VCaP (cell line): ENCODE measurements around the gene ACACA.

Source experiments
- H3K27ac ChIP-seq: fragments of 450-650 bp; 2 replicates; pipeline ENCODE4 v1.5.1; 2017
- TF ChIP-seq, protein P1 (sequence below): fragments of 450-650 bp; conservative IDR thresholded peaks from 2 replicates; pipeline ENCODE4 v1.5.1; 2017; ENCODE audit warnings: mild to moderate bottlenecking, moderate library complexity

The ACACA gene

GRCh38 chr17:37089956-37090355 is 316.7 kb downstream of the ACACA start:
- H3K27ac ChIP-seq, result peak overlapping the region; percentile 88
- TF ChIP-seq, protein P1, sequence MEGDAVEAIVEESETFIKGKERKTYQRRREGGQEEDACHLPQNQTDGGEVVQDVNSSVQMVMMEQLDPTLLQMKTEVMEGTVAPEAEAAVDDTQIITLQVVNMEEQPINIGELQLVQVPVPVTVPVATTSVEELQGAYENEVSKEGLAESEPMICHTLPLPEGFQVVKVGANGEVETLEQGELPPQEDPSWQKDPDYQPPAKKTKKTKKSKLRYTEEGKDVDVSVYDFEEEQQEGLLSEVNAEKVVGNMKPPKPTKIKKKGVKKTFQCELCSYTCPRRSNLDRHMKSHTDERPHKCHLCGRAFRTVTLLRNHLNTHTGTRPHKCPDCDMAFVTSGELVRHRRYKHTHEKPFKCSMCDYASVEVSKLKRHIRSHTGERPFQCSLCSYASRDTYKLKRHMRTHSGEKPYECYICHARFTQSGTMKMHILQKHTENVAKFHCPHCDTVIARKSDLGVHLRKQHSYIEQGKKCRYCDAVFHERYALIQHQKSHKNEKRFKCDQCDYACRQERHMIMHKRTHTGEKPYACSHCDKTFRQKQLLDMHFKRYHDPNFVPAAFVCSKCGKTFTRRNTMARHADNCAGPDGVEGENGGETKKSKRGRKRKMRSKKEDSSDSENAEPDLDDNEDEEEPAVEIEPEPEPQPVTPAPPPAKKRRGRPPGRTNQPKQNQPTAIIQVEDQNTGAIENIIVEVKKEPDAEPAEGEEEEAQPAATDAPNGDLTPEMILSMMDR, result no peak

- H3K27ac ChIP-seq, result peak overlapping the region; percentile 88
- TF ChIP-seq, protein P1, result peak; percentile 72
Measured at GRCh38 chr17:37088913-37089312, 317.7 kb downstream of the ACACA start.

DNA sequence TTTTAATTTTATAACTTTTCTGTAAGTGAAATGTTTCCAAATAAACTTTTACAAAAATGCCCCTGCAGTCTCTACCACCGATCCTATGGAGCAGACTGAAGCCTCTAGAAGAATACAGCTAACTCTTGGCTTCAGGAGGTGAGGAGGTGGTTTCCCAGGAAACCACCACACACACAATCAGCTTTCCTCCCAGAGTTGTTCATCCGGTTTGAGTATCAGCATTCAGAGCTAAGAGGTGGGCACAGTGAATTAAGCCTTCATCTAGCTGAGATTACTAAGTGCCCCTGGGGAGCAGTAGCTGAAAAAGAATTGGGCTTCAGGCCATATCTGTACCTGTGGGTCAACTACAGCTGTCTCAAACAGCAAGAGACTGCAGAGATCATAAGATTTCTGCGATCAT is 318.2 kb downstream of the ACACA start:
- TF ChIP-seq, protein P1, result no peak
- peak overlapping the region; percentile 88 for H3K27ac ChIP-seq

DNA sequence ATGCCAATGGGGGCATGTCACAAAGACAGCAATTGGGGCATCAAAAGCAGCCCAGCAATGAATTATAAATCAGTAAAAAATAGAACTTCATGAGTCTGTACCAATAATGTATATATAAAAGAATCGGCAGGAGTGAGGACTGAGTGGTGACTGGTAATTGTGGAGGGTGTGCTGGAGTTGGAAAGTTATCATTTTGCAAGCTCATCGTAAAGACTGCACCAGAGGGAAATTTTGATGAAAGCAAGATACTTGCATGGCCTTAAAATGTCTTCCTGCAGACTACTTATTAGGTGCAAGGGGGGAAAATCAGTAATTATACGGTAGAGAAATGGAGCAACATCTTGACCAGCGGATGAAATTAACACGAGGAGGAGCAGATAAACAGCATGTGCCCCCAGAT is 319.0 kb downstream of the ACACA start:
- TF ChIP-seq, protein P1, result no peak
- H3K27ac ChIP-seq, result peak overlapping the region; percentile 88

DNA sequence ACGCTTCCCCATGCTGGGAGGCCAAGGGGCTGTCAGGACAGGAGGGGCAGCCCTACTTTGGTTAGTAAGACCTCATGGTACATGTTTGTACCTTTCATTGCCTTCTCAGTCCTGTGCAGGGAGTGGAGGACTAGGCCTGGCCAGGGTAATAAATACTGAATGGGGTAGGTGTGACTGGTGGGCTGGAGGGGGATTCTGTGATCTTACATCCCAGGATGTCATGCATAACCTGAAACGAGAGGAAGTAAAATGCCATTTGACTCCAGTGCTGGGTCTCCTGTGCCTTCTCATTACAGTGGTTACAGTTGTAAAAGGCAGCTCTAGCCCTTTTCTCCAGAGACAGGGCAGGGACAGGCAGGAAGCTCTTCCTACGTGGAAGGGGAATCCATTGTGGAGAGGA is 319.7 kb downstream of the ACACA start:
- TF ChIP-seq, protein P1, result no peak
- H3K27ac ChIP-seq, result peak overlapping the region; percentile 88

GRCh38 chr17:37086334-37086733 is 320.3 kb downstream of the ACACA start:
- H3K27ac ChIP-seq, result peak overlapping the region; percentile 88
- TF ChIP-seq, protein P1, result no peak

GRCh38 chr17:37084372-37084771 is 322.3 kb downstream of the ACACA start:
- no peak overlapping the region; the same call in 1 of the 2 replicates for H3K27ac ChIP-seq
- TF ChIP-seq, protein P1, result no peak
